ENCODE measurements around the gene POLA1. TPM values are rescaled to one million over a fixed set of nuclear protein-coding genes. Genes with fewer than 3 reads are reported as not detected.

POLA1 gene
- total RNA-seq, 4 donors from 2014 or later, result 1.2 to 9.1 (median 5.4) TPM

GRCh38 chrX:25012793-25013631 lies 319.3 kb downstream of the POLA1 start:
- peaks cover 97% of the 10 kb centered on the region for H3K27me3 ChIP-seq
- WGBS, 2 donors (ENCODE audit: low coverage in 1 of 2), result 53% methylated on average over 83 of the region's 105 CpGs; no CpG with 5 or more reads in 1 of the 2 donors
- DNase-seq, result no peak
- peak overlapping the region in 3 of 4 donors; percentile 10 to 44 (median 16) for H3K4me3 ChIP-seq
- peaks cover 0 to 24% (median 6%) of the 10 kb centered on the region in 4 donors for H3K4me1 ChIP-seq
- H3K27ac ChIP-seq, result no peak overlapping the region
- H3K9me3 ChIP-seq, result no peaks in the 10 kb centered on the region
- H3K36me3 ChIP-seq, result no peaks in the 10 kb centered on the region
- TF ChIP-seq EP300 (IDR thresholded peaks at IDR 0.05; ENCODE audit: low read depth) (no peak), POLR2AphosphoS5 (IDR thresholded peaks at IDR 0.05) (no peak), CTCF (IDR thresholded peaks at IDR 0.05) (no peak), POLR2A (IDR thresholded peaks at IDR 0.05) (no peak)
- in situ Hi-C loops (cut with MboI; ENCODE audit: low pct_ligation_motif_present in 1 of 4, low pct_unique_long_range_greater_than_20kb in 1 of 4, low sequenced_read_pairs in 3 of 4), result no loop called here
- intact Hi-C loops (cut with DNase I; ENCODE audit: low total_unique reads), result no loop called here

GRCh38 chrX:25013632-25014365 lies 320.1 kb downstream of the POLA1 start:
- no peak for DNase-seq
- Histone ChIP-seq H3K9me3 (no peaks in the 10 kb centered on the region), H3K36me3 (no peaks in the 10 kb centered on the region), H3K27ac (no peak overlapping the region), H3K27me3 (peaks cover 97% of the 10 kb centered on the region), H3K4me3 (no peak overlapping the region), H3K4me1 (peaks cover 0 to 24% (median 6%) of the 10 kb centered on the region in 4 donors)
- 18 to 60% methylated on average over 4 to 23 of the region's 44 CpGs for WGBS, 2 donors (ENCODE audit: low coverage in 1 of 2)
- no peak for TF ChIP-seq EP300 (IDR thresholded peaks at IDR 0.05; ENCODE audit: low read depth)
- intact Hi-C loops (cut with DNase I; ENCODE audit: low total_unique reads), result no loop called here
- in situ Hi-C loops (cut with MboI; ENCODE audit: low pct_ligation_motif_present in 1 of 4, low pct_unique_long_range_greater_than_20kb in 1 of 4, low sequenced_read_pairs in 3 of 4), result no loop called here

- TF ChIP-seq POLR2A (IDR thresholded peaks at IDR 0.05) (no peak), CTCF (IDR thresholded peaks at IDR 0.05) (no peak), EP300 (IDR thresholded peaks at IDR 0.05; ENCODE audit: low read depth) (no peak), POLR2AphosphoS5 (IDR thresholded peaks at IDR 0.05) (no peak)
- Histone ChIP-seq H3K36me3 (no peaks in the 10 kb centered on the region), H3K4me1 (peaks cover 0 to 24% (median 6%) of the 10 kb centered on the region in 4 donors), H3K4me3 (no peak overlapping the region), H3K9me3 (no peaks in the 10 kb centered on the region), H3K27ac (no peak overlapping the region), H3K27me3 (peaks cover 97% of the 10 kb centered on the region)
- DNase-seq, result no peak
- intact Hi-C loops (cut with DNase I; ENCODE audit: low total_unique reads) (no loop called here), in situ Hi-C loops (cut with MboI; ENCODE audit: low pct_ligation_motif_present in 1 of 4, low pct_unique_long_range_greater_than_20kb in 1 of 4, low sequenced_read_pairs in 3 of 4) (no loop called here)
- 47 to 60% methylated on average over 6 to 19 of the region's 19 CpGs for WGBS, 2 donors (ENCODE audit: low coverage in 1 of 2)
Observed at GRCh38 chrX:25014366-25014838, 320.7 kb downstream of the POLA1 start.

GRCh38 chrX:25015486-25016360 lies 322.0 kb downstream of the POLA1 start, which contains the start of gene ARX:
TSS of gene ARX (minus strand) at chrX:25015965. CDS start at chrX:25015737, 228 bp downstream.
- 50% methylated on average over 58 of the region's 58 CpGs; no CpG with 5 or more reads in 1 of the 2 donors for WGBS, 2 donors (ENCODE audit: low coverage in 1 of 2)
- Histone ChIP-seq H3K4me1 (peaks cover 2 to 29% (median 10%) of the 10 kb centered on the region in 4 donors), H3K9me3 (no peaks in the 10 kb centered on the region), H3K4me3 (peak within 1 kb of the TSS in 1 of 4 donors; percentile 16), H3K27me3 (peaks cover 97% of the 10 kb centered on the region), H3K36me3 (no peaks in the 10 kb centered on the region), H3K27ac (no peak within 1 kb of the TSS)
- in situ Hi-C loops (cut with MboI; ENCODE audit: low pct_ligation_motif_present in 1 of 4, low pct_unique_long_range_greater_than_20kb in 1 of 4, low sequenced_read_pairs in 3 of 4), result no loop called here
- DNase-seq, result peak; percentile 51
- intact Hi-C loops (cut with DNase I; ENCODE audit: low total_unique reads), result no loop called here
- TF ChIP-seq EP300 (IDR thresholded peaks at IDR 0.05; ENCODE audit: low read depth) (no peak), CTCF (IDR thresholded peaks at IDR 0.05) (no peak), POLR2AphosphoS5 (IDR thresholded peaks at IDR 0.05) (no peak)

All from transverse colon (tissue), 4 donors.